GM21423 (cell line): ENCODE measurements around the gene TNIP3.

Experiments
- ATAC-seq: cut with Tn5 transposase; IDR thresholded peaks from one replicate; pipeline ENCODE4 v1.9.1; 2021; ENCODE audit warnings: mild to moderate bottlenecking, moderate library complexity; ENCODE audit not compliant: unreplicated experiment

Gene TNIP3

DNA sequence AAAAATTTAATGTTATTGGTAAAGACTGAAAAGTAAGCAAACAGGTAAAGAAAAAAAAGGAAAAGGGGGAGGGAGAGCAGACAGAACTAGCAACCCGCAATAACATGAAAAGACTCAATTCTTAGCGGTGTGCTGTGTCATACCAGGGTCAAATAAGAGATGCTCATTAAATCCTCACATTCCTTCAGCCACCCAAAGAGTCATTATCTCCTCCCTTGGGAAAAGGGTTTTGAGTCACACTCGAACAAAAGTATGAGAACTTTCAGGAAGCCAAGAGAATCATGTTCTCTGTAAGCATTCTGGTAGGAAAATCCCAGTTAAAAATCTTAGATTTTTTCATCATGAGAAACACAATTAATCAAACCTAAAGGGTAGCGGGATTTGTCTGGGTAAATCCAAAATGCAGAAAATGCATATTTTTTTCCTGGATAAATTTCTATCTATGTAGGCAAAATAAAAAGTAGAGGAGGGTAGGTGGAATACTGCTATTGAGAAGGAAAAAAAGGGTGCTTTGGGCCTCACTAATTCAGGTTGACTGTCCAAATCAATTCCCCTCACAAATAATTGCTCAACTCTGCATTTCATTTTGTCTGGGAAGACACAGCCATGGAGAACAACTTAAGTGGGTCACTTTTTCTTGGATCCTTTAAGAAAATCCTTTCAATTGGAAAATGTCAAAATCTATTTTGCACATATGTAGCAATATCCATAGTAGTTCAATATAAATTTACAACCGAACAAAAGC, 23.2 kb downstream of the TNIP3 start:
- no peak for ATAC-seq

DNA sequence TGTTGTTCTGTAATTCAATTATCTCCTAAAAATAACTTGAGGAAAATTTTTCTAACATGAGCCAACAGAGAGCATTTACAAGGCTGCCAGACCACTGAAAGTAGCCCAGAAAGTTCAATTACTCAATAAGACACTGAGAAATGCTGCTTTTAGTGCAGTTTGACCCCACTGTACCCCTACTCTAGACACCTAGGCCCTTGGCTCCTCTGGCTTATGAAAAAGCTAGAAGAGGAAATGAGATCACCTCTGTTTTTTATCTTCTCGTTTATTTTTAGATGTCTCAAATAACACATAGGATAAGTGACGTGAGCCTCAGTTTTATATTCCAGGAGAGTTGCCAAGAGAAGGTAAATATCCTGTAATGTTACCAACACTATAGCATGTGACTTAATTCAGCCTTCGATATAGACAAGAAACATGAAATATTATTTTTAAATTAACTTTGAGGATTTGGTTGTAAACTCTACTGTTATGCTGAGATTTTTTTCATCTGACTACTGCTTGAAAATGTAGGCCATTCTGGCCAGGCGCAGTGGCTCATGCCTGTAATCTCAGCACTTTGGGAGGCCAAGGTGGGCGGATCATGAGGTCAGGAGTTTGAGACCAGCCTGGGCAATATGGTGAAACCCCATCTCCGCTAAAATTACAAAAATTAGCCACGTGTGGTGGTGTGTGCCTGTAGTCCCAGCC, 24.4 kb downstream of the TNIP3 start:
- peak; percentile 48 for ATAC-seq

DNA sequence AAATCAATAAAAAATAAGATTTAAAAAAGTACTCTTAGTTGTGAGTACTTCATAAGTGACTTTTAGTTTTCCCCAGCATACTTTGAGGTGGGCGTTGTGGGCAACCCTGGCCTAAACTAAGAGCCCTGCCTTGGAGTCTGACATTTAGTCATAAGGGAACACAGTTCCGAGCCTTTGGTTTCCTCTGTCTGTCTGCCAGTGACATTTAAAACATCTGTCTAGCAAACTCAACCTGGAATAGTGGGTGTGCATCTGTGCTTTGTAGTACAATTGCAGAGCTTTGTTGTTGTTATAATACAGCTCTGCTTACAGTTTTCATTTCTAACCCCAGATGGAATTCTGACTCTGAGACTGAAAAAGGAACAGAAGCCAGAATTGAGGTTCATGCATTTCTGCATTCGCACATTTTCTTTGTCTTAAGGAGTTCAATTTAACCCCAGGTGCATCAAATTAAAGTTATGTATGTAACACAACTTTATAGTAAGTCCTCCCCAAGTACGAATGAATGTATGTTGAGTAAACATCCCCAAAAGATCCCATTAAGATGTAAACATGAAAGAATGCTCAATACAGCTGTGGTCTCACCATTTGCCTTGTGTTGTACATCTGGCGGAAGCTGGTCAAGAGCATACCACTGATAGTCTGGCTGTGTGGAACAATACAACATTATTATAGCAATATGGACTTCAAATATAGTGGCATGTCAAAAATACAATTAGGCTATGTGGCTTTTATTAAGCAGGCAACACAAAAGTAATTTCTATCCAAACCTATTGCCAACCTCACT, 25.9 kb downstream of the TNIP3 start:
- no peak for ATAC-seq

DNA sequence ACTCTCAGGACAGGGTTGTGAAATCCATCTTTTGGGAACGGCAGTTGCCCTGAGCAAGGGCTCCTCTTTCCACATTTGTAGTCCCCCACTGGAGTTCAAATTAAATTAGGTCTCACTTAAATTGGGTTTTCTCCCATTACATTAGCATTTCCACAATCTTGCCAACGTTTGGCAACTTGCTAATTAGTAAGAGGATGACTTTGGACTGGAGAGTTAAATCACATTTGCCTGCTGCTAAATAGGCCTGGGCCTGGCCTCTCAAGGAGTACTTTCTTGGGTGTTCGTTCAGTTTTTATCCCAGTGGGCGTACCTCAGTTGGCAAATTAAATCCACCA, 33.8 kb downstream of the TNIP3 start:
- ATAC-seq, result no peak

DNA sequence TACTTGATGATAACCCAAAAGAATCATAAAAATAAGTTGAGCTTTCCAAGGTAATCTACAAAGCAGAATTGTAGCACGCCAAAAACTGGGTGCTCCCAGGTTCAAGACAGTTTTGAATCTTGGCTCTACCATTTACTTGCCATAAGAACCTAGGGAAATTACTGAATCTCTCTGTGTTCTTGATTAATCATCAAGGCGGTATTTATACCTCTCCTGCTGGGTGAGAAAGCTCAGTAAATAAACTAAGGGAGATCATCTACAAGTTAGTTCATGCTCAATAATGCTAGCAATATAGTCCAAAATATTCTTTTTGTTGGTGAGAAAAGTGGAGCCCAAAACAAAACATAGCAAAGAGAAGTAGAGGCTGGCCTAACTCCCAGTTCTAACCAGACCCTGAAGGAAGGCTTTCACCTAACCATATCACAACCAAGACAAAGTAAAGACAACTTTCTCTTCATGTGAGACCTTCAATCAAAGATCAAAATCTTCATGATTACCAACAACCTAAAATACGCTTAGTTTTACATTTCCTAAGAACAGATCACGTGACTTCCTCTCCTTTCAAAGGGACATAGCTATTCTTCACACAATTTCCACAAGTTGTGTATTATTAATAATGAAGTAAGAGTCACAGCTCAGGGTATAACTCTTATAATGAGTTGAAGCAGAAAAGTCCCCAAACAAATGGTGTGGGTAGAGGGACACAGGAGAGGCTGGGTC, 34.4 kb downstream of the TNIP3 start:
- no peak for ATAC-seq

DNA sequence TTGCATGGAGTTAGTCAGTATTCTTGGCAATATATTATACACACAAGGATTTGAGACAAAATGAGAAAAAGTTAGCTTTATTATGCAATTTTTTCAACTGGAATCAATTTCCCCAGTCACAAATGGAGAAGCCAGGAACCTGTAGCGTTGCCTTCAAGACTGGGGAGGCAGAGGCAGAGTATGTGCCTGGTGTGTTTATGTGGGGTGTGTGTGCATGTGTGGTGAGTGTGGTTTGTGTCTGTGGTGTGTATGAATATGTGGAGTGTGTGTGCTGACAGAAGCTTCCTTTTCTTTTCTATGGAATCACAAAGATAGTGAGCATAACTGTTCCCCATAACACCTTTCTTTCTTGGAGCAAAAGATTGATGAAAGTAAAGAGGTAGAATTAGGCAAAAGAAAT, 37.0 kb downstream of the TNIP3 start:
- ATAC-seq, result no peak

DNA sequence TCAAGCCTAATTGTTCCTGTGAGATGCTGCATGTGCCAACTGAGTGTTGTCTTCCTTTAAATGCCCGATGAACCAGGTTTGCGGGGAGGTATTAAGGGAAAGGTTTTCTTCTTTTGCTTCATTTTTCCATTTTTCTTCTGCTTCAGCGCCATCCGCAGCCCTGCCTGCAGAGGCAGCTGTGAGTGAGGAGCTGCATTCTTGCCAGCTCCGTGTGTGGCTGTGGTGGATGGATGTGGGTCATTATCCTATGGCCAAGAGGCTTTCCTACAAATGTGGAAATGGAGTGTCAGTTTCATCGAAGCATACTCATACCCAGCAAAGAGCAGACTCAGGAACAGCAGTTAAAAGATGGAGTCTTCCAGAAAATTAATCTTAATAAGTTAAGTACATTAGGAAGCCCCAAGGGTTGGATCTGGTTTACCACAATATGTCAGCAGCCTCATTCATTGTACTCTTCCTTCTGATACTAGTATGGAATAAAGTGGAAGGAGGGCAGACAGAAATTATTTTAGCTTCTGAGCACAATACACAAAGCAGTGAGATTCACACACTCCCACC, 37.6 kb downstream of the TNIP3 start:
- no peak for ATAC-seq

DNA sequence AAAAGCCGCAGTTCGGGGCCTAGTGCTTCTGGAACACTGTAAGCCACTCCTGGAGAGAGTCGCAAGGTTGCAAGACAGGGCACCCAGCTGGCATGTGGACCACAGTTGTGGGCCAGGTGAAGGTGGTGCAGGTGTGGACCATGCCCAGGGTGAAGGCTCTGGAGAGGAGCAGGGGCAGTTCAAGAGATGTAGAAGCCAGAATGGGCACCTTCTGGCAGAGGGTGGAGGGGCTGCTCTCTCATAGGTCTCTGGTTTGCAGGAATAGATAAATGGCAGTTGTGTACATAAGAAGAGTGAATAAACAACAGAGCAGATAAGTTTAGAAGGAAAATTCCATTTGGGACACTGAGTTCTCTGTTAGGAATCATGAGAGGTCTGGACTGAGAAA, 38.6 kb downstream of the TNIP3 start:
- no peak for ATAC-seq

DNA sequence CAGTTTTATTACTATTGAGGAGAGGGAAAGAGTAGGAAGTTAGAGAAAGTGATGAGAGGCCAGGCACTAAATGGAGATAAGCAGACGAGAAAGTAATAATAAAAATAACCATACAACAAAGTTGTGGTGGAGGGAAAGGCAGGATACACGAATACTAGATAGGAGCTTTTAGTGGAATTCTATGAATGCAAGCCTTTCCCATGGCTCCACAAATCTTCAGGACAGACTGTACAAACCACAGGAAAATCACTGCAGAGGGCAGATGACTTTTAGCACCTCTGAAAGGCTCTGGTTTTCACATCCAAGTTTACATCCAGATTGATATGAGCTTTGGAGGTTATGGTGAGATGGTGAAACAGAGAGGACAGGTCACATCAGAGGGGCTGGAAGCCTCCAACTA, 41.5 kb downstream of the TNIP3 start:
- ATAC-seq, result no peak

DNA sequence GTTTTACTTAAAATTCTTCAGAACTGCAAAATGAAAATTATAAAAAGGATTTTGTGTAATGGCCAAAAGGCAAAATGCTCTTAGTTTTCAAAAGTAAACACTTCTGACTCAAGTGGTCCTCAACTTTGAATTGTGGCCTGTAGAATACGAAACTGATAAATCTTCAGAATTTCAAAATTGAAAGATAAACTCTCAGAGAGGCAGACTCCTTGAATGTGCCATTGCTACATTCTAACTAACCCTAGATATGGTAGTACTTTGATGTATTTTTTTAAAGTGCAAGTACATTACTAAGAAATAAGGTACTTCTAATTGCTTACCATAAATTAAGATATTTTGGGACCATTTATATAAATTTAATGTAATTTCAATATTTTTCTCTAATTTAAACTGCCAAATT, 44.4 kb downstream of the TNIP3 start:
- no peak for ATAC-seq

DNA sequence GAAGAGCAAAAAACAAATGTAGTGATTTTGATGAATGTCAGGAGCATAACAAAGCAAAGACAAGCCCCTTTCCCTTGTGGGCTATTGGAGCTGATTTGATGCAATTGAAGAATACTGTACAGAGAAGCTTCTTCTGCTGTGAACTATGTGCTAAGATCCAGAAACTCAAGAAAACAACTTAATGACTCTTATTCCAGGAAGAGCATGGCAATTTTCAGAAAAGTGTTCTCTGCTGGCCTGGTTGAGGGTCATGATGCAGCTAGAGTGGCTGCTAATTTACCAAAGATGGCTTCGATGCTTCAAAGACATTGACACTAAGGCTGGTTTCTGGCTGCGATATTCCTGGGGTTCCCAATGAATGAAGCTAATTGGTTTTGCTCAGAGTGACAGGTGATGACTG, 45.8 kb downstream of the TNIP3 start:
- ATAC-seq, result no peak

DNA sequence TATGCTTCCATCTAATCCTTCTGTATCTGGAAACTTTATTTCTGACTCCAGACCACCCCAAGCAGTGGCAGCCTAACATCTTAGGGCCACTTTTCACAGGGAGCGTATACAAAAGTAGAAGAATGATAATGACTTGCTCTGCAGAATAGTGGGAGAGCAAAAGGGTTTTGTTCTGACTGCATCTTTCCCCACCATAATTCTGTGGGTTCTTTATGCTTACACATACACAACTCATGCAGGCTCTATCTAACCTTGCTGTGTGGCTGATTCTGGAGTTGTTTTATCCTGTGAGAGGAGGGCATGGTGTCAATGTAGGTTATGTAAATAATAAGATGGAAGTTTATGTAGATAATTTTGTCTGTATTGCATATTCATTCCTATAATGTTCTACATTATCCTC, 49.4 kb downstream of the TNIP3 start:
- no peak for ATAC-seq

DNA sequence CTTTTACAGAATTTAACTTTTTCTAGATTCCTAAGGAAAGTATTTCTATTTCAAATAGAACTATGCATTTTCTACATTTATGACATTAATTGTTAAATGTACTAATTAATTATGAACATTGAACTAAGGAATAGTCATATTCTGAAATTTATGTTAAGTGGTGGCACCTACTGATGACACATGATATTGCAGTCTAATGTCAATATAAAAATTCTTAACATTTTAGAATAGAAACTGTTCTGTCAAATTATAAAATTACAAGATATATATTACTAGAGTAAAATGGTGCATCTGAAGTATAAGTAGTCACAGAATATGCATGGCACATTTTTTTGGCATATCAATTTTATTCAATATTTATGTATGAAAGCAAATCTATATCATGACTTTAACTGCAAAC, 51.6 kb downstream of the TNIP3 start:
- no peak for ATAC-seq

DNA sequence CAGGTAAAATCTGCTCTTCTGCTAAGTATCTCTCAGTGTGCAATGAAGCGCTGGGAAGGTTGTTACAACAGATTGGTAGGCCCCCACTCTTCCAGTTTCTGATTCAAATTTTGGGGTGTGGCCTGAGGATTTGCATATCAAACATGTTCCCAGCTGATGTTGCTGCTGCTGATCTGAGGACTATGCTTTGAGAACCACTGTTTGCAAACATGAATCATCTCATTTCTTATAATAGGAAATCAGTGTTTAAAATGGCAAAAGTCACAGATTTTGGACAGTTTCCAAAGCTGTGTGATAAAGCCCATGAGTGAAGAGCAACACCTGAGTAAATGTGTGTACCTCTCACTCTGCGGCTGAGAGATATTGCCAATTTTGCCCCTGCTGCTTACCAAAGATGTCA, 55.6 kb downstream of the TNIP3 start:
- ATAC-seq, result no peak

DNA sequence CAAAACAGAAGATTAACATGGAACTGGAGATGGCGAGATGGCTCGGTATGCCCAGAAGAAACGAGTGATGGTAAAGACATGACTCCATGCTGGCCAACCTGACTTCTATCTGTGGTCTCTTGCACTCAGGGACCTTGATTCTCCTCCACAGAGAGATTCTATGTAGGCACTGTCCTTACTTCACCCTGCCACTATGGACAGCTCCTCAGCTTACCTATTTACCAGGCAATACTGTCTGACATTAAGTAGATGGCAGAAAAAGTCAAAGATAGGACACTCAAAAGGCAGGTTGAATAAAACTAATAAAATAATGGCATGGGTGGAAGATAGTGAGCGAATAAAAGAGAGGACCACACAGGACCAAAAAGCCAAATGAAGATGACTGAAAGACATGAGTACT, 56.6 kb downstream of the TNIP3 start:
- no peak for ATAC-seq

DNA sequence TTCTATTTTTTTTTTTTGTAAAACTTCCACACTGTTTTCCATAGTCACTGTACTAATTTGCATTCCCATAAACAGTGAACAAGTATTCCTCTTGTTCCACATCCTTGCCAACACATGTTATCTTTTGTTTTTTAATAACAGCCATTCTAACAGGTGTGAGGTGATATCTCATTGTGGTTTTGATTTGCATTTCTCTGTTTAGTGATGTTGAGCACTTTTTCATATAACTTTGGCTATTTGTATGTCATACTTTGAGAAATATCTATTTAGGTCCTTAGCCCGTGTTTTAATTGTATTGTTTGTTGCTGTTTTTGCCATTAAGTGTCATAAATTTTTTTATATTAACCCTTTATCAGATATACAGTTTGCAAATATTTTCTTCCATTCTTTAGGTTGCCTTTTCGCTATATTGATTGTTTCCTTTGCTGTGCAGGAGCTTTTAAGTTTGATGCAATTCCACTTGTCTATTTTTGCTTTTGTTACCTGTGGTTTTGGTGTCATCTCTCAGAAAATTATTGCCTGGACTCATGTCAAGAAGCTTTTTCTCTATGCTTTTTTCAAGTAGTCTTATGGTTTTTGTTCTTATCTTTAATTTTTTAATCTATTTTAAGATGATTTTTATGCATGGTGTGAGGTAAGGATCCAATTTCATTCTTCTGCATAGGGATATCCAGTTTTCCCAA, 63.9 kb downstream of the TNIP3 start:
- no peak for ATAC-seq

DNA sequence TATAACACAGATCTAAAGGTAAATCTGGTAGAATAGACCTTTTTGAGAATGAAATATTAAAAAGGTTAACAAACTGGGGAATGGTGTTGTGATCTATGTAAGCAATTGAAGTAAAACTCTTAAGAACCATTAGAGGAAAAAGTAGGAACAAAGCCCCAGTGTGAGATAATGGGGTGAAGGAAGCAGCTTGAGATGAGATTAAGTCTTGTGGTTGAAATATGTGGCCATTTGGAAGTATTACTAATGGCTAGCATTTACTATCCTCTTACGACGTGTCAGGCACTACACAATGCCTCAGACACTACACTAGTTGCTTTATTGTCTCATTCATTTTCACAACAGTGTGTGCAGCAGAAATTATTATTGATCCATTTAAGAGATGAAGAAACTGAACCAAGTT, 65.9 kb downstream of the TNIP3 start:
- no peak for ATAC-seq

DNA sequence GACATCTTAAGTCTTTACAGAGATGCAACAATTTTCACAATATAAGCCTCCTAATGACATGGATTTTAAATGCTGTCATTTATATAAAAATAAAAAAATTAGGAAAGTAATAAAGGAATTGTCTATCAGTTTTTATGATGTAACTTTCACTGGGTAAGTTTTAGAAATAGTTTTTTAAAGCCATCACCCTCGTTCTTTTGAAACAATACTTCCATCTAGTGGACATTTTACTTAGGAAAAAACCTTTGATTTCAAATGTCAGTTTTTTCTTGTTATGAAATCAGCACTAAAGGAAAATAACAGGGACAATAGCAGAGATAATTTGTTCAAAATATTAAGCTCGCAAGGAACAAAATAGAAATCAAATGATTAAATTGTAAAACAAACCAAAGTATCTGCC, 67.5 kb downstream of the TNIP3 start:
- ATAC-seq, result no peak

DNA sequence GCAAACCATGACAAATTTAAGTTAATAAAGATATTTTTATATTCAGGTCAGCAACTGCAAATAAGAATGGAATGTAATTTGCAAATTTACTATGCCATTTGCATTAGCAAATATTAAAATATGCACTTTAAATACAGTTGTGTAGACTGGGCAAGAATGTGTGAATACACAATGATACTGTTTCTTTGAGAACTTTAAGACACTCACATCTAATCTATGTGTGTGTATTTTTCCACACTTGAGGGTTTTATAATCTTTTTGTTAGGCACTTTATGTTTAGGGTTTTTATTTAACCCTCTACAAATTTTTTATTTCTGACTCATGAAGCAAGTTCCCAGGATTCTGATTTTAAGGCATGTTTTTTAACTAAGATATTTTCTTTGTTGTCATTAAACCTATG, 67.9 kb downstream of the TNIP3 start:
- no peak for ATAC-seq

DNA sequence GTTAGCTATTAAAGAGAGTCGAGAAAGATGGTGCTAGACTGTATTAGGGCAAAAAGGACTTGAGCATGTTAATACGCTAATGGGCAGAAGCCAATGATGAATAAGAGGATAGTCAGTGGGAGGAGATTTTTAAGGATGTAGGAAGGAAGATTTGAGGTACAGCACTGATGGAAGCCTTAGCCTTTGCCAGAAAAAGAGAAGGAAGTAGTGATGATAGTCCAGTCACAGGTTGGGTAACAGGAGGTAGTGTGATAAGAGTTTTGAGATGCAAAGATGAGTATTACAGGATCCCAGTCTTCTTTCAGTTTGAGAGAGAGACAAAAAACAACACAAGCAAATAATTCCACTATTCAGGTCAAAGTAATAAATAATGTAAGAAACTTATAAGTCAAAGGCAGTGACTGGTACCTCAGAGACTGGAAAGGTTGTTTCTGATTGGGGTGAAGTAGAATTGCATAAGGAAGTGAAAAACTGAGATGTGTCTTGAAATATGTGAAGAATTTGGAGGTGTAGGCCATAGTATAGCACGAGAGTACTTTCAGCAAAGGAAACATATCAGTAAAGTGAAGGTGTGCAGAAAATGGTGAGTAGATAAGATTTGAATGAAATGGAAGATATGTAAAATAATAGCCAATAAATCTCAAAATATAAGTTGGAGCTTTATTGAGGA, 69.7 kb downstream of the TNIP3 start:
- no peak for ATAC-seq
